ENCODE results near the gene ZNF232.

DNA sequence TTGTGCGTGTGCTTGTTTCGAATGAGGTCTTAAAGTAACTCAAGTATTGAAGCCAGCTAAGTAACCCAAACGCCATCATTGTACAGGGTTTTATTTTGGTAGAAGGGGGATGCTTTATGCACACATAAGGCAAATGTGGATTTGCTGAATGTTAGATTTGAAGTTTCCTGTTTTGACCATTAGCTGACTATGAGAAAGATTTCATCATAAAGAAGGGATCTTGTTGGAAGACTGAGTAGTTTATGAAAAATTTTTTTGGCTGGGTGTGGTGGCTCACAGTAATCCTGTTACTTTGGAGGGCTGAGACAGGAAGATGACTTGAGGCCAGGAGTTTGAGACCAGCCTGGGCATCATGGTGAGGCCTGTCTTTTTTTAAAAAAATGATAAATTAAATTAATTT is 43.4 kb downstream of the ZNF232 start:
- TF ChIP-seq EZH2phosphoT487 (IDR thresholded peaks at IDR 0.05; ENCODE audit: low read length): no peak
- TF ChIP-seq, protein P1, sequence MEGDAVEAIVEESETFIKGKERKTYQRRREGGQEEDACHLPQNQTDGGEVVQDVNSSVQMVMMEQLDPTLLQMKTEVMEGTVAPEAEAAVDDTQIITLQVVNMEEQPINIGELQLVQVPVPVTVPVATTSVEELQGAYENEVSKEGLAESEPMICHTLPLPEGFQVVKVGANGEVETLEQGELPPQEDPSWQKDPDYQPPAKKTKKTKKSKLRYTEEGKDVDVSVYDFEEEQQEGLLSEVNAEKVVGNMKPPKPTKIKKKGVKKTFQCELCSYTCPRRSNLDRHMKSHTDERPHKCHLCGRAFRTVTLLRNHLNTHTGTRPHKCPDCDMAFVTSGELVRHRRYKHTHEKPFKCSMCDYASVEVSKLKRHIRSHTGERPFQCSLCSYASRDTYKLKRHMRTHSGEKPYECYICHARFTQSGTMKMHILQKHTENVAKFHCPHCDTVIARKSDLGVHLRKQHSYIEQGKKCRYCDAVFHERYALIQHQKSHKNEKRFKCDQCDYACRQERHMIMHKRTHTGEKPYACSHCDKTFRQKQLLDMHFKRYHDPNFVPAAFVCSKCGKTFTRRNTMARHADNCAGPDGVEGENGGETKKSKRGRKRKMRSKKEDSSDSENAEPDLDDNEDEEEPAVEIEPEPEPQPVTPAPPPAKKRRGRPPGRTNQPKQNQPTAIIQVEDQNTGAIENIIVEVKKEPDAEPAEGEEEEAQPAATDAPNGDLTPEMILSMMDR (IDR thresholded peaks at IDR 0.05; ENCODE audit: low read length): no peak
- no peak for TF ChIP-seq EZH2 (optimal IDR thresholded peaks at IDR 0.05; ENCODE audit: low read depth, low read length)
